Suprapubic skin (tissue), 4 donors: ENCODE measurements around the gene PDIA6. TPM values are rescaled to one million over a fixed set of nuclear protein-coding genes. Genes with fewer than 3 reads are reported as not detected.
A peak's percentile ranks its signal among the peaks of the same experiment; 100 is the strongest.

Source experiments
- DNase-seq, 2 donors: peaks; one replicate each; pipeline ENCODE4 v3.0.0-alpha.2; 2019; ENCODE audit warnings: low spot score in 2 of 2
- H3K27ac ChIP-seq: fragments of 200-600 bp; sonication (generic); one replicate; pipeline ENCODE4 v1.5.1; 2019
- H3K27me3 ChIP-seq: fragments of 200-600 bp; sonication (generic); one replicate; pipeline ENCODE4 v1.5.1; 2019
- H3K36me3 ChIP-seq: fragments of 200-600 bp; sonication (generic); one replicate; pipeline ENCODE4 v1.5.1; 2019
- H3K4me1 ChIP-seq: fragments of 200-600 bp; sonication (generic); one replicate; pipeline ENCODE4 v1.5.1; 2019
- H3K4me3 ChIP-seq: fragments of 200-600 bp; sonication (generic); one replicate; pipeline ENCODE4 v1.5.1; 2019; ENCODE audit warnings: mild to moderate bottlenecking
- H3K9me3 ChIP-seq: fragments of 200-600 bp; sonication (generic); one replicate; pipeline ENCODE4 v1.5.1; 2019
- EP300 ChIP-seq: sonication (generic); formaldehyde crosslinking; IDR thresholded peaks from one replicate; pipeline ENCODE4 v1.6.1; 2017; ENCODE audit warnings: antibody characterized with exemption
- POLR2A ChIP-seq, 2 donors: fragments of 450-650 bp; IDR thresholded peaks; one replicate each; pipeline ENCODE4 v1.6.1; 2017; ENCODE audit warnings: antibody characterized with exemption in 2 of 2, mild to moderate bottlenecking in 2 of 2, moderate library complexity in 2 of 2
- POLR2AphosphoS5 ChIP-seq, 3 donors: sonication (generic); formaldehyde crosslinking; IDR thresholded peaks; one replicate each; pipeline ENCODE4 v1.6.1; 2017; ENCODE audit warnings: antibody characterized with exemption in 3 of 3
- WGBS: methylation state at CpG from one replicate; pipeline ENCODE4 v1.1.5; 2018; 5-methylcytosine and 5-hydroxymethylcytosine counted together
- total RNA-seq, 4 donors: library from RNA; depleted of rRNA; stranded (reverse); fragments of >200 nt; gene quantifications; one replicate each; pipeline ENCODE4 v1.1.0, GENCODE V29; 2016
- TF ChIP-seq, protein P1 (sequence below), 2 donors: fragments of 200-600 bp in 1 of 2; fragments of 450-650 bp in 1 of 2; sonication (generic) in 1 of 2; IDR thresholded peaks; one replicate each; pipeline ENCODE4 v1.5.1; 2016 to 2019; ENCODE audit warnings: antibody characterized with exemption in 2 of 2, mild to moderate bottlenecking in 1 of 2, moderate library complexity in 1 of 2

Gene PDIA6
- total RNA-seq, 4 donors from 2014 or later: 40.2 to 77.5 (median 63.1) TPM

DNA sequence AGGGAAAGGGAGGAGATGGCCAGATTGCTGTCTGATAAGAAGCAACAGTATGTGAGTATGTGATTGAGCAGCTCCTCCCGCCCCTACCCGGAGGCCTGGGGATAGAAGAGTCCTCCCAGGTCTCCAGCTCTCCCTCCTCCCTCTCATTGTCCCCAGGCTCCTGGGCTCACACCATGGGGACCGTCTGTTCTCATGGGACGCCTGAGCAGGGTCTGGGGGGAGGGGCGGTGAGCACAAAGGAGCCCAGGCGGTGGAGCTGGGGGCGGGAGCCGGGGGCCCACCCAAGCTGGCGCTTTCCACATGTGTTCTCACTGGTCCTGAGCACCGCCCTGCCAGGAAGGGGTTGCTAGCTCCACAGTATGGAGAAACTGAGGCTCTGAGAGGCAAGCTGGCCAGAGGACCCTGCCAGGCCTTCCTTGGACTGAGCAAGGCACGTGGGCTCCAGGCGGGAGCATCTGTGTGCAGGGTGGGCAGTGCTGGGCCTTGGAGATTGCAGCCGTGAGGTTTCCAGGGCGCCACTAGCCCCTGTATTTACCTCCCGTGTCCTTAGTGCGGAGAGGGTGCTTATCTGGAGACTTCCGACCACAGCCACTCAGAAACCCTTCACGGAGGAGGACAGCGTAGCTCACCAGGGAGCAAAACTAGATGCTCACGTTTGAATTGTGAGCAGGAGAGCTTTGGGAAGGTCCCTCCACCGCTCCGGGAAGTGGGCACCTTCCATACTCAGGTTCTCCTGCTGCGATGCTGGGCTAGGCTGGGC lies 37.4 kb downstream of the PDIA6 start:
- WGBS: 64% methylated on average over 10 of the region's 23 CpGs
- H3K4me3 ChIP-seq: no peak overlapping the region
- no peak overlapping the region for H3K27ac ChIP-seq
- DNase-seq: no peak
- no peaks in the 10 kb centered on the region for H3K9me3 ChIP-seq
- TF ChIP-seq POLR2AphosphoS5 (IDR thresholded peaks at IDR 0.05) (no peak), POLR2A (IDR thresholded peaks at IDR 0.05) (no peak), EP300 (no peak)
- TF ChIP-seq, protein P1, sequence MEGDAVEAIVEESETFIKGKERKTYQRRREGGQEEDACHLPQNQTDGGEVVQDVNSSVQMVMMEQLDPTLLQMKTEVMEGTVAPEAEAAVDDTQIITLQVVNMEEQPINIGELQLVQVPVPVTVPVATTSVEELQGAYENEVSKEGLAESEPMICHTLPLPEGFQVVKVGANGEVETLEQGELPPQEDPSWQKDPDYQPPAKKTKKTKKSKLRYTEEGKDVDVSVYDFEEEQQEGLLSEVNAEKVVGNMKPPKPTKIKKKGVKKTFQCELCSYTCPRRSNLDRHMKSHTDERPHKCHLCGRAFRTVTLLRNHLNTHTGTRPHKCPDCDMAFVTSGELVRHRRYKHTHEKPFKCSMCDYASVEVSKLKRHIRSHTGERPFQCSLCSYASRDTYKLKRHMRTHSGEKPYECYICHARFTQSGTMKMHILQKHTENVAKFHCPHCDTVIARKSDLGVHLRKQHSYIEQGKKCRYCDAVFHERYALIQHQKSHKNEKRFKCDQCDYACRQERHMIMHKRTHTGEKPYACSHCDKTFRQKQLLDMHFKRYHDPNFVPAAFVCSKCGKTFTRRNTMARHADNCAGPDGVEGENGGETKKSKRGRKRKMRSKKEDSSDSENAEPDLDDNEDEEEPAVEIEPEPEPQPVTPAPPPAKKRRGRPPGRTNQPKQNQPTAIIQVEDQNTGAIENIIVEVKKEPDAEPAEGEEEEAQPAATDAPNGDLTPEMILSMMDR (IDR thresholded peaks at IDR 0.05): no peak
- H3K27me3 ChIP-seq: no peaks in the 10 kb centered on the region
- peaks cover 20% of the 10 kb centered on the region for H3K36me3 ChIP-seq
- H3K4me1 ChIP-seq: peaks cover 13% of the 10 kb centered on the region

DNA sequence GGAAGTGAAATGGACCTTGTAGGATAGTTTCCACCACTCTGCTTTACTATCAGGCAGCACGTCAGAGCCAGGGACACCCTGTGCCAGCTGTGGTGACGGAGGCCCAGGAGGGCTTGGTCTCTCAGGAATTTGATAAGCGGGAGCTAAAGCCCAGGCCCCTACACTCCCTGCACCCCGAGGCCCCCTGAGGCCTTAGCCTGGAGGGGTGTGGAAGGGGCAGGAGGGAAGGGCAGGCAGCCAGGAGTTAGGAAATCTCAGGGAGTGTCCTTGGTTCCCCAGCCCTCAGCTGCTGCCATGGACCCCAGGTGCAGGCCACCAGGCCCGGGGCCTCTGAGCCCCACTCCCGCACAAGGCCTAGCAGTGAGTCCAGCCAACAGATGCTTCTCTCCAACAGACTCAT lies 38.2 kb downstream of the PDIA6 start:
- no peak for TF ChIP-seq EP300
- TF ChIP-seq POLR2AphosphoS5 (IDR thresholded peaks at IDR 0.05): no peak
- TF ChIP-seq, protein P1 (IDR thresholded peaks at IDR 0.05): no peak
- TF ChIP-seq POLR2A (IDR thresholded peaks at IDR 0.05): no peak
- Histone ChIP-seq H3K36me3 (peaks cover 14% of the 10 kb centered on the region), H3K4me1 (peaks cover 13% of the 10 kb centered on the region), H3K27me3 (no peaks in the 10 kb centered on the region), H3K4me3 (no peak overlapping the region), H3K27ac (no peak overlapping the region), H3K9me3 (no peaks in the 10 kb centered on the region)
- DNase-seq: no peak
- 80% methylated on average over 1 of the region's 6 CpGs for WGBS

DNA sequence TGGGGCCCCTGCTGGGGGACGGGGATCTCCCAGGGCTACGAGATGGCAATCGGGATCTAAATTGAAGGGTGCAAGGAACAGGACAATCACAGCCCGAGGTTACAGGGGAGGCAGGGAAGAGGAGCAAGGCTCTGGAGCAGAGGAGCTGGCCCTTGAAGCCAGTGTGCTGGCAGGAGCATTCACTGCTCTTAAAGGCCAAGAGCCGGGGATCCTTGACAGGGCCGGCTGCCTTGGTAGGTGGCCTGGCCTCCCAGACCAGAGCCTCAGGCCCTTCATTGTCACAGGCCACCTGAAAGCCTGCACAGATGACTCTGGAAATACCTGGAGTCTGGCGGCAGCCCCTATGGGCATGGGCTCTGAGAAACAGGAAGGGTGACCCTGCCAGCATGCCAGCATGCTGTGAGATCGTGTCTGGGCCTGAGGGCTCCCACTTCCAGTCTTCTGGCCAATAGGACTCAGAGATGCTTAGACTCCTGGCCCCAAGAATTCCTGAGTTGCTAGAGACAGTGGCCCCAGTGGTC lies 38.7 kb downstream of the PDIA6 start:
- TF ChIP-seq POLR2A (IDR thresholded peaks at IDR 0.05): no peak
- TF ChIP-seq EP300: no peak
- TF ChIP-seq, protein P1 (IDR thresholded peaks at IDR 0.05): no peak
- H3K36me3 ChIP-seq: peaks cover 14% of the 10 kb centered on the region
- no peak for DNase-seq
- H3K27me3 ChIP-seq: no peaks in the 10 kb centered on the region
- H3K4me1 ChIP-seq: peaks cover 13% of the 10 kb centered on the region
- no peaks in the 10 kb centered on the region for H3K9me3 ChIP-seq
- WGBS: 37% methylated on average over 5 of the region's 8 CpGs
- no peak overlapping the region for H3K4me3 ChIP-seq
- no peak overlapping the region for H3K27ac ChIP-seq

DNA sequence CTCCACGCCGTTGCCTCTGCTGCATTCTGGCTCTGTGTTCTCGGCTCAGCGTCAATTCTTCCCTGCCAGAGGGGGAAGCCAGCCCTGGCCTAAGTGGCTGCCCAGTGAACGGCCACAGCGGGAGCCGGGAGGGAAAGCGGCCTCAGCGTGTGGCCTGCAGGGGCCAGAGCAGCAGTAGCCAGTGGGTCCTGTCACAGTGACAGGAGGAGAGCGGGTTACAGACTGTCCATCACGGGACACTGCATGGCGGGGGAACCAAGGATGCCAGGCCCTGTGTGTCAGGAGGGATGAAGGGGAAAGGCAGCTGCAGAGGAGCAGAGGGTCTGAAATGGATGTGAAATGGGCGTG lies 39.7 kb downstream of the PDIA6 start:
- TF ChIP-seq EP300 (no peak), POLR2AphosphoS5 (IDR thresholded peaks at IDR 0.05) (no peak), POLR2A (IDR thresholded peaks at IDR 0.05) (no peak)
- TF ChIP-seq, protein P1 (IDR thresholded peaks at IDR 0.05): no peak
- no peaks in the 10 kb centered on the region for H3K9me3 ChIP-seq
- H3K27me3 ChIP-seq: no peaks in the 10 kb centered on the region
- H3K36me3 ChIP-seq: peaks cover 4% of the 10 kb centered on the region
- H3K4me3 ChIP-seq: no peak overlapping the region
- DNase-seq: peak in 1 of 2 donors; percentile 54
- 81% methylated on average over 13 of the region's 13 CpGs for WGBS
- peaks cover 13% of the 10 kb centered on the region for H3K4me1 ChIP-seq
- no peak overlapping the region for H3K27ac ChIP-seq

DNA sequence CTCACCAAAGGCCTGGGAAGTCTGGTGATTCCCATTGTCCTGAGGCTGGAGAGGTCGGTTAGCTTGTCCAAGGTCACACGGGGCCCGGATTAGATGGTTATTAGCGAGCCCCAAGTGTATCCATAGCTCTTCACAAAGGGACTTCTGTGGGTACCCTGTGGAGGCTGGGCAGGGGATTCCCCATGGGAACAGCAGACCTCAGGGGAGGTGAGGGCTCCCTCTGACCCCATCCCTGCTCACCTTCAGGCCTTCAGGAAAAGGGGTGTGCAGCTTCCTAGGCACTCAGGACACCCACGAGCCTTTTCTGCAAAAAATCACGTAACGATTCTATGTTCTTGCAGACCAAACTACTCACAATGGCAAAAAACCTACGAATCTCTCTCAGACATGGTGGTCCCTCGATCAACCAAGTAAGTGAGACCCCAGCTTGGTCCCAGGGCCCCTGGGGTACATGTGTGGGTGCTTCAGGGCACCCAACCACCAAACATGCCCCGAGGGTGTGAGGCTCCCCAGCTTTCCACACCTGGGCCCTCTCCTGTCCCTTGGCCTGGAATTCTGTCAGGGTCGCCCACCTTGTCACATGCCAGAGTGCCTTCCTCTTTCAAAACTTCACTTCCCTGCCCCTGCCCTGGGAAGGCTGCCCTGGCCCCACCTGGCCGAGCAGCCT lies 40.3 kb downstream of the PDIA6 start:
- Histone ChIP-seq H3K27me3 (no peaks in the 10 kb centered on the region), H3K27ac (no peak overlapping the region), H3K4me1 (peaks cover 13% of the 10 kb centered on the region), H3K36me3 (no peaks in the 10 kb centered on the region), H3K4me3 (no peak overlapping the region), H3K9me3 (no peaks in the 10 kb centered on the region)
- DNase-seq: peak in 1 of 2 donors; percentile 67
- TF ChIP-seq EP300 (no peak), POLR2AphosphoS5 (IDR thresholded peaks at IDR 0.05) (no peak), POLR2A (IDR thresholded peaks at IDR 0.05) (no peak)
- TF ChIP-seq, protein P1 (IDR thresholded peaks at IDR 0.05): no peak
- WGBS: 93% methylated on average over 7 of the region's 12 CpGs
